H1 (cell line): ENCODE measurements around the gene MTNR1A. TPM values are rescaled to one million over a fixed set of nuclear protein-coding genes. Genes with fewer than 3 reads are reported as not detected.

ENCODE experiments used
- CTCF ChIA-PET: fragments of 300-600 bp; sonication (Branson Sonifier 250); formaldehyde crosslinking; loops from one replicate; lab custom pipeline; 2021; ENCODE audit not compliant: partially characterized antibody; lab: Charles Lee
- POLR2A ChIA-PET: fragments of 300-600 bp; sonication (Branson Sonifier 250); formaldehyde crosslinking; loops from one replicate; lab custom pipeline; 2021; ENCODE audit warnings: inconsistent platforms; ENCODE audit not compliant: partially characterized antibody; lab: Charles Lee
- DNase-seq, 2 experiments: peaks; one replicate each; pipeline versions ENCODE4 v3.0.0 to v3.0.0-alpha.2; 2010 to 2022; ENCODE audit warnings: low spot score in 2 of 2, low read depth in 1 of 2, mixed read lengths in 1 of 2
- FAIRE-seq: peaks from 2 replicates; lab custom pipeline; 2011; peaks lifted over from hg19 to GRCh38; lab: Jason Lieb, UNC
- H2AFZ ChIP-seq: 2 replicates; pipeline ENCODE4 v1.8.1; 2012; ENCODE audit warnings: low read length, inconsistent platforms
- H2AK5ac ChIP-seq: 2 replicates; pipeline ENCODE4 v1.6.1; 2013; ENCODE audit warnings: low read depth, low read length
- H2BK120ac ChIP-seq: replicated peaks from 2 replicates; pipeline ENCODE3; 2013; ENCODE audit warnings: low read depth, low read length, inconsistent platforms
- H2BK12ac ChIP-seq: 2 replicates; pipeline ENCODE4 v1.6.1; 2013; ENCODE audit warnings: low read depth, low read length
- H2BK15ac ChIP-seq: 2 replicates; pipeline ENCODE4 v1.6.1; 2013; ENCODE audit warnings: low read length
- H2BK20ac ChIP-seq: 2 replicates; pipeline ENCODE4 v1.6.1; 2013; ENCODE audit warnings: low read length
- H2BK5ac ChIP-seq: 2 replicates; pipeline ENCODE4 v1.6.1; 2013; ENCODE audit warnings: low read depth, low read length
- H3K14ac ChIP-seq: 2 replicates; pipeline ENCODE4 v1.6.1; 2013; ENCODE audit warnings: inconsistent platforms; ENCODE audit not compliant: insufficient read length
- H3K18ac ChIP-seq: 2 replicates; pipeline ENCODE4 v1.6.1; 2013; ENCODE audit warnings: low read length; ENCODE audit errors: extremely low read depth
- H3K23ac ChIP-seq: 2 replicates; pipeline ENCODE4 v1.6.1; 2013; ENCODE audit warnings: inconsistent platforms; ENCODE audit not compliant: insufficient read length
- H3K23me2 ChIP-seq: 2 replicates; pipeline ENCODE4 v1.6.1; 2013; ENCODE audit warnings: low read depth, low read length
- H3K27ac ChIP-seq: 2 replicates; pipeline ENCODE4 v1.6.1; 2011; ENCODE audit warnings: low read depth, low read length, inconsistent platforms
- H3K27me3 ChIP-seq, 4 experiments: replicated peaks in 1 of 4; 1 replicate in 1 of 4; 2 replicates in 3 of 4; pipeline versions ENCODE4 v1.6.1 to v1.8.1; 2011 to 2013; ENCODE audit warnings: low read length in 3 of 4, mild to moderate bottlenecking in 3 of 4, inconsistent platforms in 2 of 4, mixed read lengths in 2 of 4, moderate library complexity in 1 of 4; ENCODE audit not compliant: control insufficient read depth in 3 of 4, insufficient read depth in 3 of 4; ENCODE audit errors: extremely low read depth in 1 of 4
- H3K36me3 ChIP-seq, 4 experiments: 2 replicates each; pipeline versions ENCODE4 v1.6.1 to v1.8.1; 2011 to 2013; ENCODE audit warnings: mild to moderate bottlenecking in 4 of 4, low read length in 3 of 4, moderate library complexity in 2 of 4, control low read depth in 1 of 4, inconsistent platforms in 1 of 4; ENCODE audit not compliant: insufficient read depth in 4 of 4, control insufficient read depth in 2 of 4
- H3K4ac ChIP-seq: replicated peaks from 2 replicates; pipeline ENCODE3; 2013; ENCODE audit warnings: low read length, low read depth, mixed read lengths, inconsistent platforms; ENCODE audit not compliant: insufficient read length
- H3K4me1 ChIP-seq, 4 experiments: replicated peaks in 1 of 4; 1 replicate in 1 of 4; 2 replicates in 3 of 4; pipeline versions ENCODE4 v1.6.1 to v1.8.1; 2011 to 2013; ENCODE audit warnings: low read length in 3 of 4, inconsistent platforms in 2 of 4, mixed read lengths in 1 of 4; ENCODE audit not compliant: insufficient read depth in 4 of 4, control insufficient read depth in 3 of 4
- H3K4me2 ChIP-seq, 2 experiments: 2 replicates each; pipeline versions ENCODE4 v1.6.1 to v1.8.1; 2011 to 2013; ENCODE audit warnings: low read depth in 2 of 2, low read length in 2 of 2, control low read depth in 1 of 2, inconsistent platforms in 1 of 2, mild to moderate bottlenecking in 1 of 2; ENCODE audit not compliant: insufficient read depth in 1 of 2
- H3K4me3 ChIP-seq, 4 experiments: fragments of 200-600, 300-600 bp in 1 of 4; sonication (generic), shearing (Covaris generic), sonication (Bioruptor Twin) in 1 of 4; 2 replicates each; pipeline versions ENCODE4 v1.5.1 to v1.8.1; 2011 to 2016; ENCODE audit warnings: low read length in 4 of 4, low read depth in 3 of 4, control low read depth in 2 of 4, inconsistent platforms in 2 of 4, mild to moderate bottlenecking in 2 of 4, mixed read lengths in 1 of 4, moderate library complexity in 1 of 4; ENCODE audit not compliant: insufficient read depth in 2 of 4; ENCODE audit errors: extremely low read depth in 1 of 4
- H3K56ac ChIP-seq: replicated peaks from 2 replicates; pipeline ENCODE3; 2013; ENCODE audit warnings: low read depth, mild to moderate bottlenecking, mixed read lengths, low read length, inconsistent platforms; ENCODE audit not compliant: insufficient read length
- H3K79me1 ChIP-seq: 2 replicates; pipeline ENCODE4 v1.6.1; 2013; ENCODE audit warnings: low read depth, low read length, control low read depth
- H3K79me2 ChIP-seq, 2 experiments: 2 replicates each; pipeline versions ENCODE4 v1.6.1 to v1.8.1; 2012 to 2013; ENCODE audit warnings: low read length in 2 of 2, mild to moderate bottlenecking in 2 of 2, inconsistent platforms in 1 of 2; ENCODE audit not compliant: insufficient read depth in 2 of 2, control insufficient read depth in 1 of 2
- H3K9ac ChIP-seq, 4 experiments: replicated peaks in 1 of 4; 1 replicate in 1 of 4; 2 replicates in 3 of 4; pipeline versions ENCODE4 v1.6.1 to v1.8.1; 2011 to 2013; ENCODE audit warnings: low read depth in 3 of 4, low read length in 3 of 4, control low read depth in 2 of 4, mild to moderate bottlenecking in 2 of 4, moderate library complexity in 2 of 4, inconsistent platforms in 1 of 4; ENCODE audit errors: extremely low read depth in 1 of 4
- H3K9me3 ChIP-seq, 2 experiments: 2 replicates each; pipeline versions ENCODE4 v1.6.1 to v1.8.1; 2012 to 2013; ENCODE audit warnings: mild to moderate bottlenecking in 2 of 2, moderate library complexity in 2 of 2, control low read depth in 1 of 2, inconsistent platforms in 1 of 2, low read depth in 1 of 2, low read length in 1 of 2, mixed read lengths in 1 of 2; ENCODE audit not compliant: insufficient read depth in 2 of 2
- H4K20me1 ChIP-seq, 2 experiments: replicated peaks in 1 of 2; 2 replicates each; pipeline versions ENCODE3 to v1.8.1; 2011 to 2013; ENCODE audit warnings: inconsistent platforms in 2 of 2, low read length in 2 of 2, mild to moderate bottlenecking in 1 of 2; ENCODE audit not compliant: insufficient read depth in 2 of 2, control insufficient read depth in 1 of 2
- H4K5ac ChIP-seq: 2 replicates; pipeline ENCODE4 v1.6.1; 2013; ENCODE audit warnings: low read length, low read depth, mixed read lengths, inconsistent platforms; ENCODE audit not compliant: insufficient read length
- H4K8ac ChIP-seq: 2 replicates; pipeline ENCODE4 v1.8.0; 2013; ENCODE audit warnings: mild to moderate bottlenecking, moderate library complexity, low read length, inconsistent platforms; ENCODE audit not compliant: insufficient read depth; ENCODE audit errors: extremely low read depth
- H4K91ac ChIP-seq: replicated peaks from 2 replicates; pipeline ENCODE3; 2013; ENCODE audit warnings: low read length, mixed read lengths, inconsistent platforms; ENCODE audit not compliant: insufficient read length
- EP300 ChIP-seq, 2 experiments: IDR thresholded peaks; 1 replicate in 1 of 2; 2 replicates in 1 of 2; pipeline ENCODE4 v1.6.1; 2011 to 2012; ENCODE audit warnings: low read depth in 2 of 2, low read length in 2 of 2, mild to moderate bottlenecking in 2 of 2, borderline replicate concordance in 1 of 2, inconsistent platforms in 1 of 2, moderate library complexity in 1 of 2
- TBP ChIP-seq: IDR thresholded peaks from 2 replicates; pipeline ENCODE4 v1.6.1; 2011; ENCODE audit warnings: low read depth, low read length, improper control_type of control experiment
- TCF12 ChIP-seq: IDR thresholded peaks from 2 replicates; pipeline ENCODE4 v1.6.1; 2011; ENCODE audit warnings: low read depth, mild to moderate bottlenecking, low read length
- WGBS, 2 experiments: shearing (Covaris generic) in 1 of 2; methylation state at CpG; one replicate each; pipeline versions ENCODE4 v1.1.6 to v1.1.7; 2013 to 2015; ENCODE audit warnings: low lambda C conversion rate in 2 of 2, mixed read lengths in 2 of 2, inconsistent platforms in 1 of 2, low coverage in 1 of 2, missing lambda C conversion rate in 1 of 2; ENCODE audit not compliant: insufficient replicate concordance in 2 of 2, insufficient coverage in 1 of 2, insufficient read length in 1 of 2; ENCODE audit errors: extremely low coverage in 1 of 2, missing lambda C conversion rate in 1 of 2; 5-methylcytosine and 5-hydroxymethylcytosine counted together
- polyA plus RNA-seq, 7 experiments: library from polyadenylated mRNA; depleted of rRNA in 3 of 7; stranded (reverse) in 5 of 7; unstranded in 2 of 7; fragments of >200 nt in 5 of 7; fragments of 200-250 nt in 2 of 7; gene quantifications; 1 replicate in 5 of 7; 2 replicates in 1 of 7; 4 replicates in 1 of 7; pipeline versions ENCODE4 v1.2.1 to v1.2.3, GENCODE V29; 2011 to 2013; ENCODE audit warnings: missing spikeins in 2 of 7, mixed read lengths in 2 of 7
- total RNA-seq: library from RNA; stranded (reverse); fragmentation: NEBNext Ultra II Directional; extraction: Animal tissue kit (Norgen Biotek cat#: 25700); gene quantifications from 2 replicates; pipeline ENCODE4 v1.2.1, GENCODE V29; 2021

Gene MTNR1A
- total and polyA plus RNA-seq, 2 of the 8 experiments (the other 6 are each of a cell fraction or from before 2014, with no cell fraction given): 0.45 to 1.0 TPM

DNA sequence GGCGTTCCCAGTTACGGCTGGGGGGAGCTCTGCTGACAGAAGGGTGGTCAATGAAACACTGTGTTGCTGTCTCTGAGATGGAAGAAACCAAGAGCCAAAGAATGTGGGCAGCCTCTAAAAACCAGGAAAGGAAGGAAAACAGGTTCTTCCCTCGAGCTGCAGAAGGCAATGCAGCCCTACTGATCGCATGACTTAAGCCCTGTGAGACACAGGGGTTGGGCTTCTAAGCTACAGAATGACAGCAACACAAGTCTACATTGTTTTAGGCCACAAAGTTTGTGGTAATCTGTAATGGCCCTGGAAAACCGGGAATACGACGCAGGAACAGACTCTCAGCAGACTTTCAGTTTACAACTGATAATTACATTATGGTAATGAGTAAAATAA, 38.2 kb upstream of the MTNR1A start:
- H3K23me2 ChIP-seq: no peaks in the 10 kb centered on the region
- no peaks in the 10 kb centered on the region; a peak in 1 of 4 replicates for H3K9me3 ChIP-seq
- no peak overlapping the region for H4K5ac ChIP-seq
- H3K4ac ChIP-seq: no peak overlapping the region
- no peak overlapping the region for H2AFZ ChIP-seq
- no peak overlapping the region for H2BK12ac ChIP-seq
- H4K20me1 ChIP-seq: peaks cover 0 to 4% of the 10 kb centered on the region in 2 experiments
- H3K27ac ChIP-seq: no peak overlapping the region
- no peak overlapping the region for H3K56ac ChIP-seq
- H2AK5ac ChIP-seq: no peak overlapping the region
- 77% methylated on average over 7 of the region's 7 CpGs; no CpG with 5 or more reads in 1 of the 2 experiments for WGBS, 2 experiments
- H4K8ac ChIP-seq: no peak overlapping the region; the same call in 1 of the 2 replicates
- no peak overlapping the region for H3K14ac ChIP-seq
- H3K36me3 ChIP-seq: peaks cover 25 to 70% (median 51%) of the 10 kb centered on the region in 4 experiments
- no peaks in the 10 kb centered on the region; a peak in 1 of 7 replicates for H3K4me1 ChIP-seq
- H3K4me3 ChIP-seq: no peak overlapping the region
- POLR2A ChIA-PET: interaction anchor here (0.6 kb wide), 1 partner anchor 230 kb away, joined by 3 read pairs; no protein-coding TSS in a partner anchor
- DNase-seq (no peak), FAIRE-seq (no peak)
- H3K79me1 ChIP-seq: no peaks in the 10 kb centered on the region
- H2BK120ac ChIP-seq: no peak overlapping the region
- no peak overlapping the region for H2BK5ac ChIP-seq
- no peak overlapping the region for H3K18ac ChIP-seq
- H3K27me3 ChIP-seq: no peaks in the 10 kb centered on the region
- H3K79me2 ChIP-seq: no peaks in the 10 kb centered on the region
- H2BK15ac ChIP-seq: no peak overlapping the region
- H3K9ac ChIP-seq: no peak overlapping the region
- no peak overlapping the region for H2BK20ac ChIP-seq
- H3K23ac ChIP-seq: no peak overlapping the region
- TF ChIP-seq TBP (no peak), EP300 (IDR thresholded peaks at IDR 0.05; ENCODE audit: borderline replicate concordance in 1 of 2, low read depth in 2 of 2, low read length in 2 of 2) (no peak), TCF12 (no peak)
- no peak overlapping the region for H3K4me2 ChIP-seq
- no peak overlapping the region for H4K91ac ChIP-seq
- CTCF ChIA-PET: interaction anchor here (0.8 to 2.0 kb wide), 5 partner anchors 12 to 298 kb away, joined by 3 to 7 read pairs (median 4); no protein-coding TSS in a partner anchor
